HepG2 (cell line): ENCODE results near the gene TRIM25. TPM values are rescaled to one million over a fixed set of nuclear protein-coding genes. Genes with fewer than 3 reads are reported as not detected.
A peak's percentile ranks its signal among the peaks of the same experiment; 100 is the strongest.

Experiments
- CREB1 ChIP-seq, 2 experiments: fragments of 450-650 bp in 1 of 2; IDR thresholded peaks; 2 replicates each; pipeline ENCODE4 v1.6.1; 2016 to 2017; ENCODE audit warnings: control low read depth in 1 of 2, mild to moderate bottlenecking in 1 of 2, missing compliant biosample characterization in 1 of 2, missing genetic modification characterization in 1 of 2
- FOXA1 ChIP-seq, 2 experiments: fragments of 450-650 bp in 1 of 2; sonication (generic) in 1 of 2; formaldehyde crosslinking in 1 of 2; IDR thresholded peaks; 2 replicates each; pipeline versions ENCODE4 v1.4.0 to v1.6.1; 2016 to 2020; ENCODE audit warnings: missing genetic modification reagents in 1 of 2
- HOXA7 ChIP-seq: sonication (generic); formaldehyde crosslinking; IDR thresholded peaks from 2 replicates; pipeline ENCODE4 v1.8.1; 2022; ENCODE audit warnings: mild to moderate bottlenecking, missing genetic modification reagents, moderate library complexity
- IKZF4 ChIP-seq: sonication (generic); formaldehyde crosslinking; IDR thresholded peaks from 2 replicates; pipeline ENCODE4 v1.5.1; 2020; ENCODE audit warnings: borderline replicate concordance, mild to moderate bottlenecking, low read depth, missing genetic modification reagents; ENCODE audit errors: not compliant biosample characterization
- IKZF5 ChIP-seq: IDR thresholded peaks from 2 replicates; pipeline ENCODE4 v1.6.1; 2018; ENCODE audit warnings: missing genetic modification reagents, mild to moderate bottlenecking, missing compliant biosample characterization
- RNF2 ChIP-seq: fragments of 450-650 bp; conservative IDR thresholded peaks from 2 replicates; pipeline ENCODE4 v1.6.1; 2016; ENCODE audit warnings: low read depth
- RNF219 ChIP-seq: sonication (generic); formaldehyde crosslinking; IDR thresholded peaks from 2 replicates; pipeline ENCODE4 v1.5.0; 2020; ENCODE audit warnings: mild to moderate bottlenecking, missing genetic modification reagents
- RXRA ChIP-seq: sonication (generic); formaldehyde crosslinking; IDR thresholded peaks from 2 replicates; pipeline ENCODE4 v1.5.1; 2020; ENCODE audit warnings: missing genetic modification reagents
- SP140L ChIP-seq: sonication (generic); formaldehyde crosslinking; IDR thresholded peaks from 2 replicates; pipeline ENCODE4 v1.4.0; 2020; ENCODE audit warnings: missing genetic modification reagents, borderline replicate concordance
- TFDP1 ChIP-seq: IDR thresholded peaks from 2 replicates; pipeline ENCODE4 v1.6.1; 2016; ENCODE audit warnings: missing compliant biosample characterization, missing genetic modification reagents, borderline replicate concordance
- ZBTB25 ChIP-seq: IDR thresholded peaks from 2 replicates; pipeline ENCODE4 v1.6.1; 2018; ENCODE audit warnings: missing genetic modification reagents
- ZBTB49 ChIP-seq: sonication (generic); formaldehyde crosslinking; IDR thresholded peaks from 2 replicates; pipeline ENCODE4 v1.4.0; 2020; ENCODE audit warnings: missing genetic modification reagents, borderline replicate concordance
- ZNF557 ChIP-seq: sonication (generic); formaldehyde crosslinking; IDR thresholded peaks from 2 replicates; pipeline ENCODE4 v1.4.0; 2020; ENCODE audit warnings: missing genetic modification reagents
- ZNF773 ChIP-seq: sonication (generic); formaldehyde crosslinking; IDR thresholded peaks from 2 replicates; pipeline ENCODE4 v1.4.0; 2020; ENCODE audit warnings: missing genetic modification reagents, borderline replicate concordance
- polyA plus RNA-seq, 8 experiments: library from polyadenylated mRNA; depleted of rRNA in 3 of 8; stranded (reverse) in 7 of 8; unstranded in 1 of 8; fragments of >200 nt; fragmentation: Illumina TruSeq in 4 of 8; extraction: Trizol in 4 of 8; gene quantifications; 2 replicates each; pipeline versions ENCODE4 v1.2.1 to v1.2.3, GENCODE V29; 2011 to 2016; ENCODE audit warnings: low read depth in 4 of 8, missing spikeins in 1 of 8, mixed read lengths in 1 of 8; ENCODE audit not compliant: insufficient read depth in 1 of 8
- total RNA-seq, 5 experiments: library from RNA; depleted of rRNA; stranded (reverse); fragments of >200 nt; fragmentation: Illumina TruSeq; extraction: Trizol; gene quantifications; 2 replicates each; pipeline ENCODE4 v1.2.3, GENCODE V29; 2016; ENCODE audit warnings: low read depth in 1 of 5

Gene TRIM25
- total and polyA plus RNA-seq, 2 of the 13 experiments (the other 11 are each of a cell fraction or from before 2014, with no cell fraction given): 30.8 to 42.2 TPM

GRCh38 chr17:56912105-56912999 lies 1.5 kb downstream of the TRIM25 start (continued):
- TF ChIP-seq TFDP1: no peak
- TF ChIP-seq ZNF557: no peak
- no peak for TF ChIP-seq ZNF773 (CRISPR knock-in tag)
- no peak for TF ChIP-seq SP140L (CRISPR knock-in tag)
- TF ChIP-seq ZBTB49: 0 out of 2 replicates have a peak, but pooled peaks have one; percentile 21
- no peak for TF ChIP-seq CREB1 (IDR thresholded peaks at IDR 0.05)
- no peak for TF ChIP-seq CREB1 (CRISPR knock-in tag; IDR thresholded peaks at IDR 0.05)
- no peak for TF ChIP-seq HOXA7 (CRISPR knock-in tag)
- TF ChIP-seq RNF219: no peak
- TF ChIP-seq FOXA1 (IDR thresholded peaks at IDR 0.05): no peak
- 0 out of 2 replicates have a peak, but pooled peaks have one; percentile 2 for TF ChIP-seq FOXA1 (CRISPR knock-in tag; IDR thresholded peaks at IDR 0.05)
- peak; percentile 21; the same call in 1 of the 2 replicates for TF ChIP-seq ZBTB25 (CRISPR knock-in tag)
- TF ChIP-seq IKZF5 (CRISPR knock-in tag): no peak
- no peak for TF ChIP-seq IKZF4 (CRISPR knock-in tag)
- no peak for TF ChIP-seq RNF2
- no peak for TF ChIP-seq RXRA (CRISPR knock-in tag)
